ENCODE data around the gene FSTL4.

Gene FSTL4

DNA sequence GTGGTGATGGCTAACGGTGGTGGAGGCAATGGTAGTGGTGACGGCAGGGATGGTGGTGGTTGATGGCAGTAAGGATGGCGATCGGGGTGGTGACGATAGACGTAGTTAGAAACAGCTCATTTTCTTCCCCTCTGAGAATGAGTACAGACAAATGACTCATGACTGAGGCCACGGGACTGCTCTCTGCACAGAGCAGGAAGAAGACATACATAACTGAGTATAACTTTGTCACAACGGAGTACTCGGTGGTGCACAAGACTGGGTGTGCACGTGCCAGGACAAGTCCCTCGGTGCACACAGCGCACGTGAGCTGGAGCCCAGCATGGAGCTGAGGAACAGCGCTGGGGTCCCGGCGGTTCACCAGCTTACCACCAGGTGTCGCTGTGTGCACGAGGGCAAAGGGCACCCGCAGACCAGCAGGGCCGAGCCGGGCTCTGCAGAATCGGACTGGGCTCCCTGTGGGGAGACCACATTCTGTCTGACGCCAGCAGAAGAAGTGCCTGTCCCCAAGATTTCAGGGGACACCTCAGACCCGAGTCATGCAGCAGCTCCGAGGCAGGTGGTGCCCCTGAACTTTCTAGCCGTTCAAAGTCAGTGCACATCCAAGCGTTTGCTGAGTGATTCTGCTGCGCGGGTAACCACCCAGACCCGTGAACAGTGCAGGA, 188.6 kb downstream of the FSTL4 start:
- DNase-seq, result no peak

DNA sequence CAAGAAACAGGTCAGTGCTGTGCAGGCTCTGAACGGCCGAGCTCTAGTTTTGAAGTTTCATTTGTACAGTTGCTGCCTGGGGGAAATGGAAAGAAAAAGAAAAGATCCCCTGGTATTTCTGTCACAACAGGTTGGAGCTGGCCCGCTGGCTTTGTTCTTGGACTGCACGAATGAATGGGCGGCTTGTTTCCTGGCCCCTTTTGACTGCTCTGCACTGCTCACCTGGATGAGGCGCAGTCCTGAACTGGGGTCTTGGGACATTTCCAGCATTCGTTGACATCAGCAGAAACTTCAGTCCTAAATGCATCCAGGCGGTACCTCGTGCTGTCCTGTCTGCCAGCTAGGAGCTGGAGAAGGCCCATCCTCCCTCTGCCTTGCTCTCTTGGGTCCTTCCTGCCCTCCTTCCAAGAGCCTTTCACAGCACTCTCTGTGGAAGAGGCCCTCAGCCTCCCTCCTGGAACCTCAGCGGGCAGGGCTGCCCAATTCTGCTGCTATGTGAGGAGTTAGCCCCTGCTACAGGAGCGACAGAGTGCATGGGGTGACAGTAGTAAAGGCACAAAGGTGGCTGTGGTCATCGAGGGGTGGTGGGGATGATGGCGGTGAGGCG, 189.2 kb downstream of the FSTL4 start:
- no peak for DNase-seq

- DNase-seq, result no peak
These were observed 190.5 kb downstream of the FSTL4 start for GRCh38 chr5:133421806-133422205.

GRCh38 chr5:133421394-133421793, 190.9 kb downstream of the FSTL4 start:
- no peak for DNase-seq

GRCh38 chr5:133420440-133421301, 191.7 kb downstream of the FSTL4 start:
- no peak for DNase-seq

GRCh38 chr5:133415906-133416305, 196.4 kb downstream of the FSTL4 start:
- no peak for DNase-seq

GRCh38 chr5:133415506-133415905, 196.8 kb downstream of the FSTL4 start:
- DNase-seq, result no peak

DNA sequence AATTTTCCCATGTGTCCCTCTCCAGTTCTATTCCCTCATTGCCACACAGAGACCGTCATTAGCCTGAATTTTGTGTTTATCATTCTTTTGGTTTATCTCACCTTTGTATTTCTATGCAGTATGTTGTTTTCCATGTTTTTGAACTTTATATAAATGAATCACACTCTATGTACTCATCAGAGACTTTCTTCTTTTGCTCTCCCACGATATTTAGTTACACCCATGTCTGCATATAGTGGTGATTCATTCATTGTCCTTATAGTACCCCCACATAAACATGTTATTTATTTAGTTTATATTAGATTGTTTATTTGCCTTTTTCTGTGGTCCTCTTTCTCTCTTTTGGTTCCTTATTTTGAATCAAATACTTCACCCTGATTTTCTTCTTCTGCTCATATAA, 199.7 kb downstream of the FSTL4 start:
- no peak for DNase-seq

GRCh38 chr5:133410335-133410828, 202.0 kb downstream of the FSTL4 start:
- no peak for DNase-seq

DNA sequence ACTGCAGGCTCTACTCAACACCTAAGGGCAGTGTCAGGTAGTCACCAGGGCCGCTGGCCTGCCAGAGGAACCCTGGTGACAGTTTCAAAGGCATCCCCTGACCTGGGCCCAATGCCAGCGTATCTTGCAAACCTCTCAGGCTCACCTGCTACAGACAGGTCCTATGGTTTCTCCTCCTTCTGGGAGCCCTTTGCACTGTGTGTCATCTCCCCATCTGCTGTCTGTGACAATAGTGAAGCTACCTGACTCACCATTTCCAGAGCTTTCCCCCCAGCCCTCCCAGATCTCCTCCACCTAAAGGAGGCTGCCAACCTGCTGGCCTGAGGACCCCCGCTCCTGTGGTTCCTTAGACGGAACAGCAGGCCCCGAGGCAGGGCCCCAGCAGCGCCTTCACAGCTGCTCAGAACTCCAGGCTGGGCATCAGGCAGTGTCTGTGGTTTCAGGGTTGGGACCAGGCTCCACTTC, 203.1 kb downstream of the FSTL4 start:
- no peak for DNase-seq

DNA sequence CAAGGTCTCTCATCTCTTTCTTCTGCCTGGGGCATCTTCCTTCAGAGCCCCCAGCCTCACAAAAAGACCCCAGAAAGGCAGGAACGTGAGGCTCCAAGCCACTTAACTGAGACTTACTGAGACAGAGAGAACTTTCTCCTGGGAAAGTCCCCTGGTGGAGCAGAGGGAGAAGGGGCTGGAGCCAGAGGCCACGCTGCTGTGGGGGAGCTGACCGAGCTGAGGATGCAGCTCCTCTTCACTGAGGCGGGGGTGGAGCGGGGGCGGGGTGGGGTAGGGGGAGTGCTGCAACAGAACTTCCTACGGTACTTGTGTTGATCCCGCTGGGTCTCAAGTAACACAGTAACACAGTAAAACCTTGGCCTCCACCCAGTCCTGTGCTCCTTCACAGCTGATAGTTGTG, 204.0 kb downstream of the FSTL4 start:
- no peak for DNase-seq

DNA sequence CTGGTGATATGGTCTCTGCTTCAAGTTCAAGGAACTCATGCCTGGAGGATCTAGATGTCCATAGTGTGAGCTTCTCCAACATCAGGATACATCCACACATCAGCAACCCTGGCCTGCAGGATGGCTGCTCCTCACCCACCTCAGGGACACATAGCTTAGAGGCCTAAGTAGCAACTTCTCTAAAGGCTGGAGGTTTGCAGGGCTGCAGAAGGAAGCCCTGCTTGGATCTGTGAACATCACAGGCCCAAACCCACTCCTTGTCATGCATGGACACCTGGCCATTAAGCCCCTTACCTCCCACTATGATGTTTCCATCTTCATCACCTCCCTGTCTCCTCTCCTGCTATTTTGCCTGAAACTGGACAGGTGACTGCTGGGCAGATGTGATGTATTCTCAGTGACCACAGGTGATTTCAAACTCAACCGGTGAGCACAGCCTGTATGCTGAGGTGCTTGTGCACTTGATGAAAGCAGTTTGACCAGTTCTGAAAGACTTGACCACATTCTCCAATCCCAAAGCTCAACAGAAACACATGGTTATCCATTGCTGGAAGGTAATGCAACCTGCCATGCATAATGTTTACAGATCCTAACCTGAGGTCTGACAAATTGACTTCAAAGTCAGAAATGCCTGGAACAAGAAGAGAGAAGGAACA, 205.2 kb downstream of the FSTL4 start:
- DNase-seq, result no peak

- no peak for DNase-seq
These were observed 205.9 kb downstream of the FSTL4 start for GRCh38 chr5:133406208-133406976.

DNA sequence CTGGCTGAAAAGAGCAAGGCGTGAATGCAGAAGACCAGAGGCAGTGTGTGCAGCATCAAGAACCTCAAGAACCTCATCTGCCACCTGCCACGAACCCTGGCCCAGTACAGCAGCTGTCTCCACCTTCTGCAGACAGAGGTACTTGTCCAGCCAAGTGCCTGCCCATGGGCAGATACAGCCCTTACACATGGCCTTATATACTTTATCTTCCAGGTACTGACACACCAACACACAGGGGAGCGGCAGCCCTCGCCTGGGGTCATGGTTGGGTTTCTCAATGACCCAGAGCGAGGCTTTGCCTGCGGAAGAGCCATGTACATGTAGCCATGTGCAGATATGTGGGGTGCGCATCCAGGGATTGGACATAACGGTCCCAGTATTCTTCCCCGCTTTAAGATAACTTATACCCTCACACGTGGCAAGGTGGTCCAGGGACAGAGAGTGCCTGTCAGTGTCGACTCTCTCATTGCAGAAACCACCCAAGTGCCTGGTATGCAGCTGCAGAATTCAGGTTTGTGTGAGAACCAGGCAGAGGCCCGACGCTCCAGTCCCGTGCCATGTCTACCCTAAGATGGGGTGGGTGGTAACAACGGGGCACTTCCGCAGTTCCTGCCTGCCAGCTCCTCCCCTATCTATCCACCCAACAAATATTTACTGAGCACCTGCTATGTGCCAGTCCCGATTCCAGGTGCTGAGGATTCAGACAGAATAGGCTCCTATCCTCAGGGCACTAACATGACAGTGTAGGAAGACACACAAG, 206.9 kb downstream of the FSTL4 start:
- DNase-seq, result no peak

GRCh38 chr5:133404724-133405123, 207.6 kb downstream of the FSTL4 start:
- DNase-seq, result no peak

GRCh38 chr5:133403741-133404364, 208.5 kb downstream of the FSTL4 start:
- no peak for DNase-seq

GRCh38 chr5:133402775-133403174, 209.6 kb downstream of the FSTL4 start:
- no peak for DNase-seq

- no peak for DNase-seq
These were observed 210.5 kb downstream of the FSTL4 start for GRCh38 chr5:133401731-133402347.

DNA sequence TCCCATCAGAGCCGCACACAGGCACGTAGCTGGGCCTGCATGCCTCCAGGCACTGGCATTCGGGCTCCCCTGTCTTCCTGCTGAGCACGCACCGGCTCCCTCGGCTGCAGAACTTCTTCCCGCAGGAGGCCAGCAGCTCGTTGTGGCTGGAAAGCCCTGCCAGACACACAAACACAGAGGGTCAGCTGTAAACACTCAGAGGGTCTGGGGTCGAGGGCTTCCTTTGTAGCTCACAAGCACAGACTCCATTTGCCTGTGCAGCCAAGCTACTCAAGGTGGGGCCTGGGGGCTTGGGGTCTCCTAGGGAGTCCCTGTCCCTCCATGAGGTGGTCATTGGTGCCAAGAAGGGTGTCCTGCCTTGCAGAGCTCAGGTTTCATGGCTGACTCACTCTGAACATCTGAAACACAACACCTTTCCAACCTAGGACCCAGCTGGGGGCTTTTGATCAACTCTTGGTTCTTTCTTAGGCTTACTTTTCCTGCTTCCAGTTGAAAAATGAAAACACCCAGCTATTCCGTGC, 211.4 kb downstream of the FSTL4 start:
- DNase-seq, result no peak

GRCh38 chr5:133400120-133400519, 212.2 kb downstream of the FSTL4 start:
- no peak for DNase-seq
